K562 (cell line): ENCODE measurements around the gene GBF1. TPM values are rescaled to one million over a fixed set of nuclear protein-coding genes. Genes with fewer than 3 reads are reported as not detected.

ENCODE experiments used
- DDX20 ChIP-seq: fragments of 450-650 bp; IDR thresholded peaks from 2 replicates; pipeline ENCODE4 v1.6.1; 2016; ENCODE audit warnings: missing genetic modification characterization, low read depth, mild to moderate bottlenecking, missing compliant biosample characterization, moderate library complexity
- STAT5B ChIP-seq: fragments of 250-450 bp; sonication (Bioruptor Pico); IDR thresholded peaks from 2 replicates; pipeline ENCODE4 v1.8.0; 2021; ENCODE audit warnings: mild to moderate bottlenecking, inconsistent platforms
- ZNF668 ChIP-seq: fragments of 250-450 bp; sonication (Bioruptor Pico); IDR thresholded peaks from 2 replicates; pipeline ENCODE4 v1.8.0; 2022; ENCODE audit warnings: mild to moderate bottlenecking, inconsistent platforms
- polyA plus RNA-seq, 8 experiments: library from polyadenylated mRNA; depleted of rRNA in 4 of 8; stranded (reverse) in 5 of 8; unstranded in 3 of 8; fragments of >200 nt; fragmentation: Nextera tagmentation in 2 of 8; fragmentation: Illumina TruSeq in 1 of 8; extraction: Ambion mirVana in 2 of 8; extraction: Trizol in 1 of 8; gene quantifications; 2 replicates each; pipeline versions ENCODE4 v1.2.1 to v1.2.3, GENCODE V29; 2011 to 2014; ENCODE audit warnings: inconsistent platforms in 1 of 8, missing spikeins in 1 of 8
- total RNA-seq, 7 experiments: library from RNA; depleted of rRNA in 6 of 7; stranded (reverse); fragments of >200 nt in 6 of 7; fragmentation: Illumina TruSeq in 2 of 7; extraction: Trizol in 2 of 7; gene quantifications; 2 replicates each; pipeline versions ENCODE4 v1.2.1 to v1.2.3, GENCODE V29; 2011 to 2021; ENCODE audit warnings: low replicate concordance in 1 of 7

The GBF1 gene
- total and polyA plus RNA-seq, 9 of the 15 experiments (the other 6 are each of a cell fraction or from before 2014, with no cell fraction given), result 0.69 to 28.0 (median 10.3) TPM

DNA sequence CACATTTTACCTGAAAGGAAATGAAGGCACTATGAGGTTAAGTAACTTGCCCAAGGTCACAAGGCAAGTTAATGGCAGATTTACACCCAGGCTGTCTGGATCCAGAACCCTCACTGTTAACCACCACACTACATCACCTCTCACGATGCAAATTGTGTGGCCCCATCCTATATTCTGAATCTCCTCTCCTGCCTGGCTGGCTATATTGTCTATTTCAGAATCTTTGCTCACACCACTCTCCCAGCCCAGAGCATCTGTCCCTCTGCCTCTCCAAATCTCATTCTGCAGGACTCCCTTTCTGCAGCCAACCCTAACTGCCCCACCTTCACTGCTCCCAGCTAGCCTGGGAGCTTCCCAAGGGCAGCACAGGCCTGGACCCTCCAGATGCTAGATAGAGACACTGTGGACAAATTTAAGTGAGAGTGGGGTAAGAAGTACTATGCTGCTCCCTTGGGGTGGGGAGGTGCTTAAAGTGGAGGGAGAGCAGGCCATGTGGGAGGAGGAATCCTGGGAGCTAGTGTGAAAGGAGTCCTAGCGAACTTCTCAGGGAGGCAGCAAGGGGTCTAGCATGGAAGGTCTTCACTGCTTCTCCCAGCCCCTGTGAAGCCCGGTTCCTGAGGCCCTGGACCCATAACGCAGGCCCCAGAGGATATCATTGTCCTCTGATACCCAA is 186.3 kb downstream of the GBF1 start (continued):
- TF ChIP-seq STAT5B (CRISPR knock-in tag) (no peak), ZNF668 (CRISPR knock-in tag) (no peak), DDX20 (tag) (no peak)
- TF ChIP-seq, all 486 proteins: peak for 5

Other genes with a start within 250 kb of the GBF1 start
Only the 7 nearest of the 12 such genes appear.
- 73.2 and 86.2 TPM in 2 replicates for gene LDB1, start 125.2 kb upstream of the GBF1 start, total RNA-seq (2014; rRNA removed)
- gene LDB1, start 125.2 kb upstream of the GBF1 start, total RNA-seq (2014; rRNA removed; fragmentation: Illumina TruSeq; extraction: Trizol), result 46.5 and 57.1 TPM in 2 replicates
- gene LDB1, start 125.2 kb upstream of the GBF1 start, total RNA-seq (2015; rRNA removed; fragmentation: Illumina TruSeq; extraction: Trizol), result 105 and 107 TPM in 2 replicates
- gene LDB1, start 125.2 kb upstream of the GBF1 start, total RNA-seq (2021), result 120 and 136 TPM in 2 replicates
- gene LDB1, start 125.2 kb upstream of the GBF1 start, polyA plus RNA-seq (2011; rRNA removed), result 137 and 167 TPM in 2 replicates
- gene LDB1, start 125.2 kb upstream of the GBF1 start, polyA plus RNA-seq (2014; fragmentation: Illumina TruSeq; extraction: Trizol), result 133 and 137 TPM in 2 replicates
- gene LDB1, start 125.2 kb upstream of the GBF1 start, polyA plus RNA-seq (2014; fragmentation: Nextera tagmentation; extraction: Ambion mirVana), result 1 to 10 TPM; 1.9 TPM
- 111 and 117 TPM in 2 replicates for gene LDB1, start 125.2 kb upstream of the GBF1 start, polyA plus RNA-seq (2014; rRNA removed)
- gene PPRC1, start 112.5 kb upstream of the GBF1 start, total RNA-seq (2014; rRNA removed), result 11.8 and 16.8 TPM in 2 replicates
- gene PPRC1, start 112.5 kb upstream of the GBF1 start, total RNA-seq (2014; rRNA removed; fragmentation: Illumina TruSeq; extraction: Trizol), result 13.4 and 16.2 TPM in 2 replicates
- gene PPRC1, start 112.5 kb upstream of the GBF1 start, total RNA-seq (2015; rRNA removed; fragmentation: Illumina TruSeq; extraction: Trizol), result 16.2 and 17.0 TPM in 2 replicates
- 43.1 and 44.0 TPM in 2 replicates for gene PPRC1, start 112.5 kb upstream of the GBF1 start, total RNA-seq (2021)
- 13.6 and 21.6 TPM in 2 replicates for gene PPRC1, start 112.5 kb upstream of the GBF1 start, polyA plus RNA-seq (2011; rRNA removed)
- gene PPRC1, start 112.5 kb upstream of the GBF1 start, polyA plus RNA-seq (2014; fragmentation: Illumina TruSeq; extraction: Trizol), result 44.0 and 47.1 TPM in 2 replicates
- 1 to 10 TPM; 8.5 to 9.0 TPM for gene PPRC1, start 112.5 kb upstream of the GBF1 start, polyA plus RNA-seq (2014; fragmentation: Nextera tagmentation; extraction: Ambion mirVana)
- gene PPRC1, start 112.5 kb upstream of the GBF1 start, polyA plus RNA-seq (2014; rRNA removed), result 24.1 and 27.4 TPM in 2 replicates
- gene NOLC1, start 93.1 kb upstream of the GBF1 start, total RNA-seq (2014; rRNA removed), result 165 TPM in 2 replicates
- gene NOLC1, start 93.1 kb upstream of the GBF1 start, total RNA-seq (2014; rRNA removed; fragmentation: Illumina TruSeq; extraction: Trizol), result 134 and 144 TPM in 2 replicates
- 130 and 142 TPM in 2 replicates for gene NOLC1, start 93.1 kb upstream of the GBF1 start, total RNA-seq (2015; rRNA removed; fragmentation: Illumina TruSeq; extraction: Trizol)
- 153 and 170 TPM in 2 replicates for gene NOLC1, start 93.1 kb upstream of the GBF1 start, total RNA-seq (2021)
- gene NOLC1, start 93.1 kb upstream of the GBF1 start, polyA plus RNA-seq (2011; rRNA removed), result 133 and 201 TPM in 2 replicates
- gene NOLC1, start 93.1 kb upstream of the GBF1 start, polyA plus RNA-seq (2014; fragmentation: Illumina TruSeq; extraction: Trizol), result 262 and 310 TPM in 2 replicates
- 100 to 1,000 TPM; 102 to 165 TPM for gene NOLC1, start 93.1 kb upstream of the GBF1 start, polyA plus RNA-seq (2014; fragmentation: Nextera tagmentation; extraction: Ambion mirVana)
- 158 and 169 TPM in 2 replicates for gene NOLC1, start 93.1 kb upstream of the GBF1 start, polyA plus RNA-seq (2014; rRNA removed)
- 0.32 and 1.3 TPM in 2 replicates for gene ELOVL3, start 19.2 kb upstream of the GBF1 start, total RNA-seq (2014; rRNA removed)
- 0.87 and 1.3 TPM in 2 replicates for gene ELOVL3, start 19.2 kb upstream of the GBF1 start, total RNA-seq (2014; rRNA removed; fragmentation: Illumina TruSeq; extraction: Trizol)
- 0.75 and 0.87 TPM in 2 replicates for gene ELOVL3, start 19.2 kb upstream of the GBF1 start, total RNA-seq (2015; rRNA removed; fragmentation: Illumina TruSeq; extraction: Trizol)
- 0.86 and 1.2 TPM in 2 replicates for gene ELOVL3, start 19.2 kb upstream of the GBF1 start, total RNA-seq (2021)
- 1.9 and 3.0 TPM in 2 replicates for gene ELOVL3, start 19.2 kb upstream of the GBF1 start, polyA plus RNA-seq (2011; rRNA removed)
- gene ELOVL3, start 19.2 kb upstream of the GBF1 start, polyA plus RNA-seq (2014; fragmentation: Illumina TruSeq; extraction: Trizol), result 1.3 and 1.5 TPM in 2 replicates
- gene ELOVL3, start 19.2 kb upstream of the GBF1 start, polyA plus RNA-seq (2014; fragmentation: Nextera tagmentation; extraction: Ambion mirVana), result 1 to 10 TPM; 2.5 to 3.3 TPM
- 0.86 and 1.3 TPM in 2 replicates for gene ELOVL3, start 19.2 kb upstream of the GBF1 start, polyA plus RNA-seq (2014; rRNA removed)
- gene PITX3, start 4.0 kb upstream of the GBF1 start, total RNA-seq (2014; rRNA removed), result 0.37 and 0.95 TPM in 2 replicates
- gene PITX3, start 4.0 kb upstream of the GBF1 start, total RNA-seq (2014; rRNA removed; fragmentation: Illumina TruSeq; extraction: Trizol), result not detected in 2 replicates
- gene PITX3, start 4.0 kb upstream of the GBF1 start, total RNA-seq (2015; rRNA removed; fragmentation: Illumina TruSeq; extraction: Trizol), result not detected in 2 replicates
- 0.56 and 0.98 TPM in 2 replicates for gene PITX3, start 4.0 kb upstream of the GBF1 start, total RNA-seq (2021)
- not detected in 2 replicates for gene PITX3, start 4.0 kb upstream of the GBF1 start, polyA plus RNA-seq (2011; rRNA removed)
- 0.11 TPM in 1 of 2 replicates, not detected in the other for gene PITX3, start 4.0 kb upstream of the GBF1 start, polyA plus RNA-seq (2014; fragmentation: Illumina TruSeq; extraction: Trizol)
- not detected for gene PITX3, start 4.0 kb upstream of the GBF1 start, polyA plus RNA-seq (2014; fragmentation: Nextera tagmentation; extraction: Ambion mirVana)
- gene PITX3, start 4.0 kb upstream of the GBF1 start, polyA plus RNA-seq (2014; rRNA removed), result 0.30 and 0.32 TPM in 2 replicates
- 14.7 and 19.3 TPM in 2 replicates for gene NFKB2, start 150.2 kb downstream of the GBF1 start, total RNA-seq (2014; rRNA removed)
- gene NFKB2, start 150.2 kb downstream of the GBF1 start, total RNA-seq (2014; rRNA removed; fragmentation: Illumina TruSeq; extraction: Trizol), result 5.7 and 6.0 TPM in 2 replicates
- 4.2 and 5.3 TPM in 2 replicates for gene NFKB2, start 150.2 kb downstream of the GBF1 start, total RNA-seq (2015; rRNA removed; fragmentation: Illumina TruSeq; extraction: Trizol)
- gene NFKB2, start 150.2 kb downstream of the GBF1 start, total RNA-seq (2021), result 20.3 and 20.6 TPM in 2 replicates
- gene NFKB2, start 150.2 kb downstream of the GBF1 start, polyA plus RNA-seq (2011; rRNA removed), result 7.9 and 9.7 TPM in 2 replicates
- gene NFKB2, start 150.2 kb downstream of the GBF1 start, polyA plus RNA-seq (2014; fragmentation: Illumina TruSeq; extraction: Trizol), result 9.4 and 11.4 TPM in 2 replicates
- under 1 TPM; 0.07 to 0.11 TPM for gene NFKB2, start 150.2 kb downstream of the GBF1 start, polyA plus RNA-seq (2014; fragmentation: Nextera tagmentation; extraction: Ambion mirVana)
- 12.2 and 15.3 TPM in 2 replicates for gene NFKB2, start 150.2 kb downstream of the GBF1 start, polyA plus RNA-seq (2014; rRNA removed)
- gene PSD, start 173.3 kb downstream of the GBF1 start, total RNA-seq (2014; rRNA removed), result 0.54 and 1.1 TPM in 2 replicates
- gene PSD, start 173.3 kb downstream of the GBF1 start, total RNA-seq (2014; rRNA removed; fragmentation: Illumina TruSeq; extraction: Trizol), result 0.10 and 0.11 TPM in 2 replicates
- gene PSD, start 173.3 kb downstream of the GBF1 start, total RNA-seq (2015; rRNA removed; fragmentation: Illumina TruSeq; extraction: Trizol), result 0.54 and 0.60 TPM in 2 replicates
- gene PSD, start 173.3 kb downstream of the GBF1 start, total RNA-seq (2021), result 1.5 and 1.7 TPM in 2 replicates
- 0.89 and 1.6 TPM in 2 replicates for gene PSD, start 173.3 kb downstream of the GBF1 start, polyA plus RNA-seq (2011; rRNA removed)
- gene PSD, start 173.3 kb downstream of the GBF1 start, polyA plus RNA-seq (2014; fragmentation: Illumina TruSeq; extraction: Trizol), result 0.40 and 0.64 TPM in 2 replicates
- not detected for gene PSD, start 173.3 kb downstream of the GBF1 start, polyA plus RNA-seq (2014; fragmentation: Nextera tagmentation; extraction: Ambion mirVana)
- 0.89 and 1.5 TPM in 2 replicates for gene PSD, start 173.3 kb downstream of the GBF1 start, polyA plus RNA-seq (2014; rRNA removed)